HTR-8/SVneo (cell line): ENCODE measurements around the gene ZNF507.
"Not testable (repeated sequence)": the region's sequence is repeated elsewhere in the genome, so short reads cannot be mapped to it uniquely, and the experiment has no call there.

Experiments used
- DNase-seq: peaks from one replicate; pipeline ENCODE4 v3.0.0; 2011; ENCODE audit warnings: low spot score, mixed read lengths; ENCODE audit not compliant: insufficient read length
- FAIRE-seq: peaks from 2 replicates; lab custom pipeline; 2011; peaks lifted over from hg19 to GRCh38; lab: Jason Lieb, UNC

ZNF507 gene

GRCh38 chr19:32404933-32405430 is 59.6 kb downstream of the ZNF507 start:
- FAIRE-seq, result no peak

DNA sequence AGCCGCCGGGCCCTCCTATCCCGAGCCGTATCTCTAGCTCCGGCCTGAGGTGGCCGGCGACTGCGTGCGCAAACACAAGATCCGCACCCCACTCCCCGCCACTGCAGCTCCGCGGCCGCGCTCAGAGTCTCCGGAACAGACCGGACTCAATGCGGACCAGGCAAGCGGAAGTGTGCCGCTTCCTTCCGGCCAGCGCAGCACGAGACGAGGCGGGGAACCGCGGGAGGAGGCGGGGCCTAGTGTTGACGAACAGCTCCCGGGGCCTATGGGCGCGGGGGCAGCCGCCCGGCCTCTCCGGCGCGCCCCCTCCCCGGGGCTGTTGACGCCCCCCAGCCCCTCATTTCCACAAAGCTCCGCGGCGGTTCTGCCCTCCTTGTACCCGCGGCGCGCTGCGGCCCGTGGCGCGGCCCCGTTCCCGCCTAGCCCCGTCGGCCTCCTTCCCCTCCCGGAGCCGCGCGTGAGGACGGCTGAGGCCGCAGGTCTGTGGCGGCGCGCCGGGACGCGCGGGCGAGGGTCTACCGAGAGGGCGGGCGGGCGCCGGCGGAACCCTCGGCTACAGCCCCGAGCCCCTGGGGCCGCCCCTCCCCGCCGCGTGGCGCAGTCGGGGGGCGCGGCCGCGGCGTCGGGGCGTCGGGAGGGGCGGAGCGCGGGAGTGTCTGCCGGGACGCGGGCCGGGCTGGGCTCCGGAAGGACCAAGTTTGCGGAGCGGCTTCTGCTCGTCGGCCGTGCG is 60.2 kb downstream of the ZNF507 start, which contains the start of gene DPY19L3:
Gene DPY19L3 (plus strand): TSS at position 340 of the 730 bp plus-strand sequence. CDS start 2,484 bp downstream, outside the sequence.
- DNase-seq (peak; percentile 92), FAIRE-seq (peak; percentile 93)

More at GRCh38 chr19:32404933-32405430, 59.6 kb downstream of the ZNF507 start:
- DNase-seq, result peak; percentile 37

DNA sequence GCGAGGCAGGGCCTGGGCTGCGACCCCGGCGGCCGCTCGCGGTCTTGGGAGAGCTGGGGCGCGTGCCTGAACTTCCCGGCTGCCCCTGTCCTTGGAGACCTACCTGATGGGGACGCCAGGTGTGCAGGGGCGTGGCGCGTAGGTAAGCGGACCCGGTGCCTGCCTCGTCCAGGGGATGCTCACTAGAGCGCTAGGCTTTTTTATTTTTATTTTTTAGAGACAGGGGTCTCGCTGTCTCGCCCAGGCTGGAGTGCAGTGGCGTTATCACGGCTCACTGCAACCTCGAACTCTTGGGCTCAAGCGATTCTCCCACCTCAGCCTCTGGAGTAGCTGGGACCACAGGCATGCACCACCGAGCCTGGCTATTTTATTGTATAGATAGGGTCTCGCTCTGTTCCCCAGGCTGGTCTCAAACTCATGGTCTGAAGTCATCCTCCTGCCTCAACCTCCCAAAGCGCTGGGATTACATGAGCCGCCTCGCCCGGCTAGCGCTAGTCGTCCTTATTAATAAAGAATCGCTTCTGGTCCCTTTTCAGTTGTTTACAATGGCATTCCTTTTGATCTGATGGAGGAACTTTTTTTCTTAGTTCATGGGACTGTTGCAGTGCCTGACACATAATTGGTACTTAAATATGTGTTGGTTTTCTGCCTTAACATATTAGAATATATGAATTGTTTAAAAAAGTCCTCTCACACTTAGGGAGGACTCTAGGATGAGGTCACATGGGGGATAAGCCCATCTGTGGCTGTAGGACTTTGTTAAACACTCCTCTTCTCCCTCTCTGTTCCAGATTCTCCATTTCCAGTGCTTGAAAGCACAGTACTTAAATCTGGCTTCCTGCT is 61.0 kb downstream of the ZNF507 start:
- DNase-seq, result no peak
- no peak for FAIRE-seq

DNA sequence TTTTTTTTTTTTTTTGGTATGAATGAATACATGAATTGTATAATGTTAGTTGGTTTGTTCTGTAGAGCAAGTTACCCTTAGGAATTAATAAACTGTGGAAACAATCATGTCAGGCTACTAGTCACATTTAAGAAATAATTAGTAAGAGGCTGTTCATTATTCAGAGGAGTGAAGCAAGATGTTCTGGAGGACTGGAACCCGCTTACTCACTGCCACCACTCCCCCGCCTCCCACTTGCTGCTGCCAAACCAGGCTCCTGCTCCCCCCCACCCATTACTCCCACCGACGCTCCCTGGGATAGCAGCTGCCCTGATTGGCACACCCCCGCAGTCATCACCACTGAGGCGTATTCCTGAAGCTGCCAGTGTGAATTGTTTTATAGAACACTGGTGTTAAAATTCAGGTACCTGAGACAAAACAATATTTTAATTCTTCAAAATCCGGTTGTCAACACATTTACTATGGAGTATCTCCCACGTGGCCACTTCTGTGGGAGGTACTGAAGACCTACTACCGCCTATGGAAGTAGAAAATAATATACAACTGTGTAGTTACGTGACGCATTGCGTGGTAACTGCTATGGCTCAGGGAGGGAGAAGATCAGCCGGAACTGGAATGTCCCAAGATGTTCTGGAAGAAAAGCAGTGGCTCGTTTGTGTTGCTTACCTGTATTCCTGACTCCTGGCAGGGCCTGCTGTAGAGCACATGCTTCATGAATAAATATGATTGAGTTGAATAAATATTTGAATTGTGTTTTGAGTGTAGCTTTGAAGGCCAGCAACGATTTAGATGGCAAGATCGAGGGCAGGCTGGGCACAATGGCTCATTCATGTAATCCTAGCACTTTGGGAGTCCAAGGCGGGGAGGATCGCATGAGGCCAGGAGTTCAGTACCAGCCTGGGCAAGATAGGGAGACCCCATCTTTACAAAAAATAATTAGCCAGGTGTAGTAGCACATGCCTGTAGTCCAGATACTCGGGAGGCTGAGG is 61.9 kb downstream of the ZNF507 start:
- FAIRE-seq, result no peak
- no peak for DNase-seq

- DNase-seq, result no peak
- no peak for FAIRE-seq
Observed at GRCh38 chr19:32415246-32415645, 69.8 kb downstream of the ZNF507 start.

DNA sequence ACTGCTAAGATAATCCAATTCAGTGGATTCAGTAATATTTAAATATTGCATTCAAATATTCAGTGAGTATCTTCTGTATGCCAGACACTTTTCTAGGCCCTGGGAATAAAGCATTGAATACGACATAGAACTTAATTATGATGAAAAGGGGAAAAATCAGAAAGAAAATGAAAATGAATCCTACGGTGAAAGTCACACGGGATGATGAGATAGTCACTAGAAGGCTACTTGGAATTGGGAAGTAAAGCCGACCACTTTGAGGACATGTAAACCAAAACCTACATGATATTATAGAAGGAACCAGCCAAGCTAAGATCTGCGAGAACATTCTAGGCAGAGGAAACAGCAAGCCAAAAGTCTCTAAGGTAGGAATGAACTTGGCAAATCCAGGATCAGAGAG is 70.3 kb downstream of the ZNF507 start:
- FAIRE-seq (no peak), DNase-seq (no peak)

DNA sequence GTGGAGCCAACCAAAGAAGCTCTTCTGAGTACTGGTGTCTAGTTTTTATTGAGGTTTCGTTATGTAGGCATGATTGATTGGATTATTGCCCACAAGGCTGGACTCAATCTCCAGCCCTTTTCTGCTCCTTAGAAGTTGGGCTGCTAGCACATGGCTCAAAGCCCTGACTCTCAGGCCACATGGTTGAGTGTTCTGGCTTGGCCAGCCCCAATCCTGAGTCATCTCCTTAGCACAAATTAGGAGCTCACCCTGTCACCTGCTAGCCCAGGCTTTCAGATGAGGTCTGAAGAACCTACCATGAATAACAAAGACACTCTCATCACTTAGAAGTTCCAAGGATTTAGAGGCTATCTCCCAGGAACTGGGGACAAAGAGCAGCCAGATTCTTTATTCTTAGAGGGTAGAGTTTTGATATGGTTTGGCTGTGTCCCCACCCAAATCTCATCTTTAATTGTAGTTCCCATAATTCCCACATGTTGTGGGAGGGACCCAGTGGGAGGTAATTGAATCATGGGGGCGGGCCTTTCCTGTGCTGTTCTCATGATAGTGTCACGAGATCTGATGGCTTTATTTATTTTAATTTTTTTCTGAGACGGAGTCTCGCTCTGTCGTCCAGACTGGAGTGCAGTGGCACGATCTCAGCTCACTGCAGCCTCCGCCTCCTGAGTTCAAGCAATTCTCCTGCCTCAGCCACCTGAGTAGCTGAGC is 71.5 kb downstream of the ZNF507 start:
- no peak for FAIRE-seq
- no peak for DNase-seq

GRCh38 chr19:32418155-32418554 is 72.7 kb downstream of the ZNF507 start:
- FAIRE-seq (no peak), DNase-seq (no peak)

DNA sequence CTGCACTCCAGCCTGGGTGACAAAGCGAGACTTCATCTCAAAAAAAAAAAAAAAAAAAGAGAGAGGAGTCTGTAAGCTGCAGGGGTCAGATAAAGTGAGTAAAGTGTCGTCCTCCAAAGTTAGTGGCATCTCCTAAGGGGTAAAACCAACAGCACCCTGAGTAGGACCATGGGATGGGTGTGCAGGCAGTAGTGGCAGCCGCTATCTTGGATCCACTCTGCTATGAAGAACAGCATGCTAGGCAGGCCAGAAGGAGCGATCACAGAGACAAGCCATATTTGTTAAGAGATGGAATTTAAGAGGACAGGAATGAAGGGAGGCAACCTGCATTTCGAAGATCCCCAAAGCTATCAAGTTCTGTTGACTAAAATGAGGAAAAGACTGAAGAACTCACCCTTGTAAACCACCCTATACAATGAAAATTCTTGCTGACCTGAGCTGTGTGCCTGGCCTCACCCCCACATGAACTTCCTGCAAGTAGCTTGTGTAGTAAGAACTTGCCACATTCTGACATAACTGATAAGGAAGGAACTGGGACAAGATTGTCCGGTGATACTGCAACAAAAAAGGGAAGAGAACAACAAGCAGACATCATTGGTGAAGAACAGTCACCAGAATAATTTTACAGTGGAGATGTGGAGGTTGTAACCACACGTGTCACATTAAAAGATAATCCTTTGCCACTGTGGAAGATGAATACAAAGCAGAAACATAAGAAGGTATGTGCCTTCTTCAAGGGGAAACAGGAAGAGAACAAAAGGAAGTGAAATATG is 76.4 kb downstream of the ZNF507 start:
- FAIRE-seq, result no peak
- no peak for DNase-seq

- FAIRE-seq, result no peak
Observed at GRCh38 chr19:32422435-32422834, 77.0 kb downstream of the ZNF507 start.

DNA sequence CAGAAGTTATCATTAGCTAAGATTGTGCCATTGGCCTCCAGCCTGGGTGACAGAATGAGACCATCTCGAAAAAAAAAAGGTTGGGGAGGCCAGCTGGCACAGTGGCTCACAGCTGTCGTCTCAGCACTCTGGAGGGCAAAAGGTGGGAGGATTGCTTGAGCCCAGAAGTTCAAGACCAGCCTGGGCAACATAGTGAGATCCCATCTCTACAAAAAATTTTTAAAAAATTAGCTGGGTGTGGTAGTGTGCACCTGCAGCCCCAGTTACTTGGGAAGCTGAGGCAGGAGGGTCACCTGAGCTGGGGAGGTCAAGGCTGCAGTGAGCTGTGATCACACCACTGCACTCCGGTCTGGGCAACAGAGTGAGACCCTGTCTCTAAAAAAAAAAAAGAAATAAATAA is 78.5 kb downstream of the ZNF507 start:
- FAIRE-seq, DNase-seq: not testable (repeated sequence)

More at GRCh38 chr19:32422435-32422834, 77.0 kb downstream of the ZNF507 start:
- DNase-seq, result no peak

- DNase-seq (no peak), FAIRE-seq (no peak)
Observed at GRCh38 chr19:32427536-32427935, 82.1 kb downstream of the ZNF507 start.

- no peak for FAIRE-seq
Observed at GRCh38 chr19:32436692-32437091, 91.3 kb downstream of the ZNF507 start.

GRCh38 chr19:32437096-32437495 is 91.7 kb downstream of the ZNF507 start:
- DNase-seq, result no peak
- FAIRE-seq, result no peak

More at GRCh38 chr19:32436692-32437091, 91.3 kb downstream of the ZNF507 start:
- no peak for DNase-seq
